Measurements from ENCODE around the gene ANKFY1.

- TF ChIP-seq CTCF (IDR thresholded peaks at IDR 0.05; ENCODE audit: low read depth, low read length) (no peak), EZH2phosphoT487 (IDR thresholded peaks at IDR 0.05; ENCODE audit: low read depth) (no peak)
Observed at GRCh38 chr17:4150096-4150495, 113.7 kb downstream of the ANKFY1 start.
